PFSK-1 (cell line): Measurements from ENCODE around the gene COQ9.

Experiments
- FOXP2 ChIP-seq: optimal IDR thresholded peaks from 2 replicates; pipeline ENCODE3; 2011; ENCODE audit warnings: borderline replicate concordance, control low read depth, inconsistent platforms; ENCODE audit not compliant: insufficient read depth; ENCODE audit errors: extremely low read length, extremely low read depth
- POLR2AphosphoS5 ChIP-seq: IDR thresholded peaks from 2 replicates; pipeline ENCODE4 v1.6.1; 2012; ENCODE audit warnings: low read depth, mild to moderate bottlenecking, control low read depth, low read length, moderate library complexity
- SIN3A ChIP-seq: IDR thresholded peaks from 2 replicates; pipeline ENCODE4 v1.6.1; 2012; ENCODE audit warnings: mild to moderate bottlenecking, low read length, moderate library complexity, borderline replicate concordance; ENCODE audit not compliant: insufficient read depth
- TAF1 ChIP-seq: IDR thresholded peaks from 2 replicates; pipeline ENCODE4 v1.6.1; 2012; ENCODE audit warnings: low read length, control low read depth, borderline replicate concordance; ENCODE audit not compliant: insufficient read depth
- TF ChIP-seq, protein P1 (sequence below), 2 experiments: IDR thresholded peaks; 2 replicates each; pipeline versions ENCODE4 v1.6.1 to v1.8.0; 2011 to 2012; ENCODE audit warnings: low read depth in 2 of 2, low read length in 2 of 2, control low read depth in 1 of 2, inconsistent platforms in 1 of 2, mild to moderate bottlenecking in 1 of 2, moderate library complexity in 1 of 2; ENCODE audit not compliant: insufficient read depth in 1 of 2

COQ9 gene

DNA sequence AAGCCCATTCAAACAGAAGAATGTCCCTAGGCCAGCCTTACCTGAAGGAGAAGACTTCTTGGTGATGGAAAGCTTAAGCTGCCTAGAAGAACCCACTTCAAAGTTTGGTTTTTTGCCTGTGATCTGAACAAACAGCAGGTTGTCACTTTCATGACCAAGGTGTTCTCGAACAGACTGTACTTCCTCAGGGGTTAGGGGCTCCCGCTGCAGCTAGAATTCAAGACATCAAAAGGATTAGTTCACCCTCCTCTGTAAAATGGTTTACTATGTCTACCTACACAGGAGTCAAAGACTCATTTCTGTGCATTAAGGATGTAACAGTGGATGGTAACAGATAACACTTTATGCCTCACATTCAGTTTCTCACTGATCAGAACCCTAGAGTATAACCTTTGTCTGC is 13.3 kb upstream of the COQ9 start:
- no peak for TF ChIP-seq POLR2AphosphoS5
- no peak for TF ChIP-seq SIN3A
- no peak for TF ChIP-seq FOXP2
- TF ChIP-seq, protein P1, sequence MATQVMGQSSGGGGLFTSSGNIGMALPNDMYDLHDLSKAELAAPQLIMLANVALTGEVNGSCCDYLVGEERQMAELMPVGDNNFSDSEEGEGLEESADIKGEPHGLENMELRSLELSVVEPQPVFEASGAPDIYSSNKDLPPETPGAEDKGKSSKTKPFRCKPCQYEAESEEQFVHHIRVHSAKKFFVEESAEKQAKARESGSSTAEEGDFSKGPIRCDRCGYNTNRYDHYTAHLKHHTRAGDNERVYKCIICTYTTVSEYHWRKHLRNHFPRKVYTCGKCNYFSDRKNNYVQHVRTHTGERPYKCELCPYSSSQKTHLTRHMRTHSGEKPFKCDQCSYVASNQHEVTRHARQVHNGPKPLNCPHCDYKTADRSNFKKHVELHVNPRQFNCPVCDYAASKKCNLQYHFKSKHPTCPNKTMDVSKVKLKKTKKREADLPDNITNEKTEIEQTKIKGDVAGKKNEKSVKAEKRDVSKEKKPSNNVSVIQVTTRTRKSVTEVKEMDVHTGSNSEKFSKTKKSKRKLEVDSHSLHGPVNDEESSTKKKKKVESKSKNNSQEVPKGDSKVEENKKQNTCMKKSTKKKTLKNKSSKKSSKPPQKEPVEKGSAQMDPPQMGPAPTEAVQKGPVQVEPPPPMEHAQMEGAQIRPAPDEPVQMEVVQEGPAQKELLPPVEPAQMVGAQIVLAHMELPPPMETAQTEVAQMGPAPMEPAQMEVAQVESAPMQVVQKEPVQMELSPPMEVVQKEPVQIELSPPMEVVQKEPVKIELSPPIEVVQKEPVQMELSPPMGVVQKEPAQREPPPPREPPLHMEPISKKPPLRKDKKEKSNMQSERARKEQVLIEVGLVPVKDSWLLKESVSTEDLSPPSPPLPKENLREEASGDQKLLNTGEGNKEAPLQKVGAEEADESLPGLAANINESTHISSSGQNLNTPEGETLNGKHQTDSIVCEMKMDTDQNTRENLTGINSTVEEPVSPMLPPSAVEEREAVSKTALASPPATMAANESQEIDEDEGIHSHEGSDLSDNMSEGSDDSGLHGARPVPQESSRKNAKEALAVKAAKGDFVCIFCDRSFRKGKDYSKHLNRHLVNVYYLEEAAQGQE (IDR thresholded peaks at IDR 0.05; ENCODE audit: insufficient read depth in 1 of 2, low read depth in 2 of 2, low read length in 2 of 2): no peak
- TF ChIP-seq TAF1: no peak

DNA sequence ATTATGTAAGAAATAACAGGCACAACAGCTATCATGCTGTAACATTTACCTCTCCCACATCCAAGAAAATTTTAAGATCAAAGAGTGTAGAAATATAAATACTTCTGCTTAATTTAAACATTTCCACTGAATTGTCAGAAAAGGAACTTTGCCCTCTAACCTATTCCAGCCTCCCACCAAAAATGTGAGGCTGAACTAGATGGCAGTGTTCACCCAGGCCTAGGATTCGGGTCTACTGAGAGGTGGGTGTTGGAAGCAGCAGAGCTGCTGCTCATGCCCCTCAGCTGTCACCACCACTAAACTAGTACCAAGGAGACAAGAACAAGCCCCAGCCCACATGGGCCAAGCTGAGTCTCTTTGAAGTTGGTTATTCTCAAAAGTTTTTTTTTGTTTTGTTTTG is 11.4 kb upstream of the COQ9 start:
- TF ChIP-seq FOXP2 (no peak), POLR2AphosphoS5 (no peak), SIN3A (no peak), TAF1 (no peak)
- TF ChIP-seq, protein P1 (IDR thresholded peaks at IDR 0.05; ENCODE audit: insufficient read depth in 1 of 2, low read depth in 2 of 2, low read length in 2 of 2): no peak

GRCh38 chr16:57444711-57445110 is 2.6 kb upstream of the COQ9 start:
- no peak for TF ChIP-seq TAF1
- no peak for TF ChIP-seq FOXP2
- TF ChIP-seq POLR2AphosphoS5: no peak
- TF ChIP-seq SIN3A: no peak
- TF ChIP-seq, protein P1 (IDR thresholded peaks at IDR 0.05; ENCODE audit: insufficient read depth in 1 of 2, low read depth in 2 of 2, low read length in 2 of 2): no peak

DNA sequence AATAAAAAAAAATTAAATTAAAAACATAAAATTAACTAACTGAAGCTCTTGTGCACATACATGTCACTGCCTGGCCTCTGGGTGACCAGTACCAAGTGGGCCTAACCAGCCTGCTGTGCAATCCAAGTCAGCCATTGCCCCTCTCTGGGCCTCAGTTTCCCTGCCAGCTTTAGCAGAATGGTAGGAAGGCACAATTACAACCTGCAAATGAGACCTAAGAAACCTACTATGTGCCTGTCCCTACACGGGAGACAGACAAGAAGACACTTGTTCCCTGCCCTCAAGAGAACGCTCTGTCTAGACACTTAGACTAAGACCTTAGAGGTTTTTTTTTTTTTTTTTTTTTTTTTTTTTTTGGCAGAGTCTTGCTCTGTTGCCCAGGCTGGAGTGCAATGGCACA is 1.8 kb upstream of the COQ9 start:
- TF ChIP-seq TAF1: no peak
- no peak for TF ChIP-seq POLR2AphosphoS5
- no peak for TF ChIP-seq FOXP2
- TF ChIP-seq, protein P1 (IDR thresholded peaks at IDR 0.05; ENCODE audit: insufficient read depth in 1 of 2, low read depth in 2 of 2, low read length in 2 of 2): no peak
- TF ChIP-seq SIN3A: no peak

GRCh38 chr16:57446531-57447185 is 621 bp upstream of the COQ9 start:
- no peak for TF ChIP-seq POLR2AphosphoS5
- TF ChIP-seq TAF1: no peak
- no peak for TF ChIP-seq FOXP2
- TF ChIP-seq, protein P1 (IDR thresholded peaks at IDR 0.05; ENCODE audit: insufficient read depth in 1 of 2, low read depth in 2 of 2, low read length in 2 of 2): no peak
- TF ChIP-seq SIN3A: no peak
